Panc1 (cell line): ENCODE data around the gene MUC5AC. TPM values are rescaled to one million over a fixed set of nuclear protein-coding genes. Genes with fewer than 3 reads are reported as not detected.
A peak's percentile ranks its signal among the peaks of the same experiment; 100 is the strongest.

ENCODE experiments used
- ATAC-seq: fragments of 200-7000 bp; cut with Tn5 transposase; 2 replicates; pipeline ENCODE4 v1.9.1; 2020; ENCODE audit warnings: mild to moderate bottlenecking, moderate library complexity
- BruUV-seq: library from RNA; stranded (reverse); fragments of 400-500 nt; replicated peaks from 2 replicates; lab custom pipeline; 2021; lab: Mats Ljungman, UMichigan
- CTCF ChIA-PET: fragments of 300-600 bp; sonication (Branson Sonifier 250); formaldehyde crosslinking; loops from one replicate; lab custom pipeline; 2022; ENCODE audit warnings: antibody characterized with exemption; lab: Charles Lee
- POLR2A ChIA-PET: fragments of 300-600 bp; sonication (Branson Sonifier 250); formaldehyde crosslinking; loops from one replicate; lab custom pipeline; 2022; ENCODE audit warnings: antibody characterized with exemption; lab: Charles Lee
- DNase-seq: peaks from one replicate; pipeline ENCODE4 v3.0.0-alpha.2; 2010; ENCODE audit warnings: low read depth, low spot score
- H3K27ac ChIP-seq: 2 replicates; pipeline ENCODE4 v1.5.1; 2011; ENCODE audit warnings: mild to moderate bottlenecking, low read length, inconsistent platforms
- H3K27me3 ChIP-seq: fragments of 200-500 bp; sonication (Bioruptor generic); 2 replicates; pipeline ENCODE4 v1.6.0; 2014; ENCODE audit warnings: low read length, inconsistent platforms; ENCODE audit not compliant: control insufficient read depth, insufficient read depth
- H3K36me3 ChIP-seq: fragments of 200-500 bp; sonication (Bioruptor generic); 2 replicates; pipeline ENCODE4 v1.5.1; 2014; ENCODE audit warnings: inconsistent platforms, mild to moderate bottlenecking, low read length, moderate library complexity; ENCODE audit not compliant: control insufficient read depth, insufficient read depth
- H3K4me1 ChIP-seq: 2 replicates; pipeline ENCODE4 v1.5.1; 2011; ENCODE audit warnings: inconsistent platforms, mild to moderate bottlenecking, low read length, moderate library complexity; ENCODE audit not compliant: control insufficient read depth, insufficient read depth
- H3K4me3 ChIP-seq, 2 experiments: 2 replicates each; pipeline ENCODE4 v1.5.1; 2011 to 2012; ENCODE audit warnings: low read depth in 2 of 2, low read length in 2 of 2, mild to moderate bottlenecking in 2 of 2, inconsistent platforms in 1 of 2, moderate library complexity in 1 of 2
- H3K9me3 ChIP-seq: fragments of 200-500 bp; sonication (Bioruptor generic); 2 replicates; pipeline ENCODE4 v1.5.1; 2014; ENCODE audit warnings: low read depth, mild to moderate bottlenecking, inconsistent platforms, low read length, moderate library complexity; ENCODE audit not compliant: control insufficient read depth, insufficient read depth
- CTCF ChIP-seq: fragments of 450-650 bp; IDR thresholded peaks from 2 replicates; pipeline ENCODE4 v1.5.1; 2017; ENCODE audit warnings: mild to moderate bottlenecking
- POLR2AphosphoS5 ChIP-seq: IDR thresholded peaks from 2 replicates; pipeline ENCODE4 v1.6.1; 2012; ENCODE audit warnings: mild to moderate bottlenecking, low read depth, low read length, moderate library complexity
- REST ChIP-seq, 2 experiments: IDR thresholded peaks; 2 replicates each; pipeline ENCODE4 v1.6.1; 2011 to 2012; ENCODE audit warnings: low read depth in 2 of 2, control low read depth in 1 of 2, low read length in 1 of 2, mild to moderate bottlenecking in 1 of 2, moderate library complexity in 1 of 2; ENCODE audit not compliant: insufficient read depth in 1 of 2
- SIN3A ChIP-seq: IDR thresholded peaks from 2 replicates; pipeline ENCODE4 v1.6.1; 2012; ENCODE audit warnings: low read depth, mild to moderate bottlenecking, low read length, moderate library complexity, borderline replicate concordance; ENCODE audit not compliant: insufficient read depth
- TCF7L2 ChIP-seq: IDR thresholded peaks from 2 replicates; pipeline ENCODE4 v1.6.1; 2011; ENCODE audit warnings: mild to moderate bottlenecking, low read depth, low read length, inconsistent platforms
- in situ Hi-C: cut with HindIII; loops from 2 replicates; pipeline ENCODE4 v1.10.0; 2016; ENCODE audit warnings: low sequenced_read_pairs, low pct_unique_long_range_greater_than_20kb
- intact Hi-C: fragments of 100-400 bp; cut with micrococcal nuclease; formaldehyde crosslinking; loops from one replicate; pipeline ENCODE4 v1.10.0; 2022; ENCODE audit not compliant: unreplicated experiment
- total RNA-seq: library from RNA; stranded (reverse); gene quantifications from one replicate; pipeline ENCODE4 v1.2.1, GENCODE V29; 2021; ENCODE audit not compliant: unreplicated experiment

MUC5AC gene
- total RNA-seq, 1 experiment from 2014 or later: 0.03 TPM

GRCh38 chr11:1156506-1157340 is 1.0 kb upstream of the MUC5AC start:
- no TSS peak for BruUV-seq
- Histone ChIP-seq H3K36me3 (no peaks in the 10 kb centered on the region), H3K27me3 (no peaks in the 10 kb centered on the region), H3K4me3 (no peak overlapping the region), H3K27ac (peak overlapping the region; percentile 62), H3K4me1 (peaks cover 42% of the 10 kb centered on the region), H3K9me3 (peaks cover 4% of the 10 kb centered on the region; the same call in 1 of the 2 replicates)
- no peak for DNase-seq
- ATAC-seq: no peak
- in situ Hi-C loops (no loop called here), intact Hi-C loops (no loop called here)
- TF ChIP-seq TCF7L2: no peak
- TF ChIP-seq POLR2AphosphoS5: no peak
- TF ChIP-seq SIN3A: no peak
- no peak for TF ChIP-seq REST (IDR thresholded peaks at IDR 0.05; ENCODE audit: insufficient read depth in 1 of 2, low read depth in 2 of 2, low read length in 1 of 2)
- no peak for TF ChIP-seq CTCF
- ChIA-PET POLR2A (no interaction called here), CTCF (no interaction called here)

- in situ Hi-C loops: no loop called here
- DNase-seq (no peak), ATAC-seq (no peak)
- peaks cover 4% of the 10 kb centered on the region; the same call in 1 of the 2 replicates for H3K9me3 ChIP-seq
- ChIA-PET POLR2A (interaction anchor here (0.6 kb wide), 1 partner anchor 114 kb away, joined by 3 read pairs; no protein-coding TSS in a partner anchor), CTCF (no interaction called here)
- intact Hi-C loops: no loop called here
- H3K27me3 ChIP-seq: no peaks in the 10 kb centered on the region
- BruUV-seq: no TSS peak
- H3K27ac ChIP-seq: peak overlapping the region; percentile 62
- H3K4me1 ChIP-seq: peaks cover 36% of the 10 kb centered on the region
- H3K36me3 ChIP-seq: no peaks in the 10 kb centered on the region
- H3K4me3 ChIP-seq: no peak overlapping the region
- TF ChIP-seq SIN3A (no peak), CTCF (no peak), POLR2AphosphoS5 (no peak), REST (IDR thresholded peaks at IDR 0.05; ENCODE audit: insufficient read depth in 1 of 2, low read depth in 2 of 2, low read length in 1 of 2) (no peak), TCF7L2 (no peak)
Measured at GRCh38 chr11:1157341-1157644, 460 bp upstream of the MUC5AC start.
